ENCODE results near the gene PLAGL2. TPM values are rescaled to one million over a fixed set of nuclear protein-coding genes. Genes with fewer than 3 reads are reported as not detected.
"Not testable (repeated sequence)": the region's sequence is repeated elsewhere in the genome, so short reads cannot be mapped to it uniquely, and the experiment has no call there.

Gene PLAGL2
- polyA plus RNA-seq, 1 donor from 2014 or later: 2.7 TPM

DNA sequence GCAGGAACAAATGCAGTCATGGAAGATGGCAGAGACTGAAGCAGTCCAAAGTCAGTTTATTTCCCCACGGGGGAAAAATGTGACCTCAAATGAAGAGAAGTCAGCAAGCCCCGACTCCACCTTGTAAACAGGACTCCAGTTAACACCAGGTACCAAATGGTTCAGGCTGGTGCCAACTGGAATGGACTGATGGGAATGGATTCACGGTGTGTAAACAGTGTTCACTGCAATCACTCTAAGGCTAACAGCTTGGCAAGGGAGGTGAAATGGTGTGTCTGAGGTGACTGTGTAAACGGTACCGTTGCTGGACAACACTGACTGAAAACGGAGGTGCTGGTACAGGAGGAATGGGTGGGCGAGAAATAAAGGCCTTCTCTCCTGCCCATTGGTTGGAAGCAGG is 12.0 kb downstream of the PLAGL2 start:
- Histone ChIP-seq H3K36me3 (ENCODE audit: insufficient read depth, low read length) (peaks cover 17% of the 10 kb centered on the region), H2AFZ (ENCODE audit: low read depth, low read length) (no peak overlapping the region), H4K20me1 (ENCODE audit: insufficient read depth) (no peaks in the 10 kb centered on the region), H3K9me2 (ENCODE audit: insufficient read depth, low read length) (no peaks in the 10 kb centered on the region), H3K27ac (ENCODE audit: low read length) (no peak overlapping the region), H3K79me2 (replicated peaks; ENCODE audit: insufficient read depth, low read length) (peaks cover 26% of the 10 kb centered on the region), H3K9ac (ENCODE audit: low read length) (no peak overlapping the region), H3K4me2 (ENCODE audit: low read length) (no peak overlapping the region), H3K9me3 (ENCODE audit: low read length) (no peaks in the 10 kb centered on the region), H3K4me3 (ENCODE audit: low read length) (no peak overlapping the region), H3K27me3 (ENCODE audit: insufficient read depth, low read depth, low read length) (no peaks in the 10 kb centered on the region), H3F3A (ENCODE audit: insufficient read depth, low read length, poor library complexity, severe bottlenecking) (no peaks in the 10 kb centered on the region)
- TF ChIP-seq RAD21 (conservative IDR thresholded peaks at IDR 0.05) (no peak), SMC3 (conservative IDR thresholded peaks at IDR 0.05; ENCODE audit: poor library complexity) (no peak)
- TF ChIP-seq, protein P1, sequence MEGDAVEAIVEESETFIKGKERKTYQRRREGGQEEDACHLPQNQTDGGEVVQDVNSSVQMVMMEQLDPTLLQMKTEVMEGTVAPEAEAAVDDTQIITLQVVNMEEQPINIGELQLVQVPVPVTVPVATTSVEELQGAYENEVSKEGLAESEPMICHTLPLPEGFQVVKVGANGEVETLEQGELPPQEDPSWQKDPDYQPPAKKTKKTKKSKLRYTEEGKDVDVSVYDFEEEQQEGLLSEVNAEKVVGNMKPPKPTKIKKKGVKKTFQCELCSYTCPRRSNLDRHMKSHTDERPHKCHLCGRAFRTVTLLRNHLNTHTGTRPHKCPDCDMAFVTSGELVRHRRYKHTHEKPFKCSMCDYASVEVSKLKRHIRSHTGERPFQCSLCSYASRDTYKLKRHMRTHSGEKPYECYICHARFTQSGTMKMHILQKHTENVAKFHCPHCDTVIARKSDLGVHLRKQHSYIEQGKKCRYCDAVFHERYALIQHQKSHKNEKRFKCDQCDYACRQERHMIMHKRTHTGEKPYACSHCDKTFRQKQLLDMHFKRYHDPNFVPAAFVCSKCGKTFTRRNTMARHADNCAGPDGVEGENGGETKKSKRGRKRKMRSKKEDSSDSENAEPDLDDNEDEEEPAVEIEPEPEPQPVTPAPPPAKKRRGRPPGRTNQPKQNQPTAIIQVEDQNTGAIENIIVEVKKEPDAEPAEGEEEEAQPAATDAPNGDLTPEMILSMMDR (IDR thresholded peaks at IDR 0.05; ENCODE audit: poor library complexity, severe bottlenecking): no peak

DNA sequence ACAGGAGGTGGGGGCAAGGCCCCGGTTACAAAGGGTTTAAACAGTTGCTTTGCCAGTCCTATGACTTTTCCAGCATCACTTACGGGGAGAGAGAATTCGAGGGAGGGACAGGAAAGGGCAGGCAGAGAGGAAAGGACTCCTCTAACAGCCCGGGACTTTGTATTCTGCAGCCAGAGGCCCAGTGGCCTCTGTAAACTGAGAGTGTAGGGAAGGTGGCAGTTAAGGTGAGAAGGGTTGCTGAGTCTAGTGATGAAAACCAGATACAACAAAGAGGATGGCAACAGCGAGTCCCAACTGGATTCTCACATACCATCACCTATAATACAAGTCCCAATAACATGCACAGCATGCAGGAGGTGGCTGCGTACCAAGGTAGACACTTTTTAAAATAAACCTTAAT is 13.5 kb downstream of the PLAGL2 start:
- Histone ChIP-seq H3K9me2 (ENCODE audit: insufficient read depth, low read length) (no peaks in the 10 kb centered on the region), H4K20me1 (ENCODE audit: insufficient read depth) (no peaks in the 10 kb centered on the region)

DNA sequence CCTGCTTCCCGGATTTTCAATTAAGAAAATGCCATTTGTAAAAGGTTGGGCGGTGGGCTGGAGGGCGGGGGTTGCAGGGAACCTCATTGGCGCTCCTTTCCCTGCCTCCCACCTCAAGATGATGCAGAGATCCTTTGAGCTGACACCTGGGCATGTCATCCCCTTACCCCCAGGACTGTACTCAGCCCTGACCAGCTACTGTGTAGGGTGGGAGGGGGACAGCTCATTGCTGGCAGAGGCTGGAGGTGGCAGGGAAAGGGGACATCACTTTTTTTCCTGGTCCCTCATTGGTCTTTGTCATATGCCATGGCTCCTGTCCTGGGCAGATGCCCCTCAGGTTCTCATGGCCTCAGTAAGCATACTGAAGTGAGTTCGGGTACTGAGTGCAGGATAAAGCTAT is 14.2 kb downstream of the PLAGL2 start:
- not testable (repeated sequence) for H4K20me1 ChIP-seq (ENCODE audit: insufficient read depth)

More for the DNA sequence above, 13.5 kb downstream of the PLAGL2 start:
- no peak for TF ChIP-seq POLR2AphosphoS5 (IDR thresholded peaks at IDR 0.05)
- no peak for TF ChIP-seq SMC3 (conservative IDR thresholded peaks at IDR 0.05; ENCODE audit: poor library complexity)
- no peak for TF ChIP-seq RAD21 (conservative IDR thresholded peaks at IDR 0.05)
- TF ChIP-seq, protein P1 (IDR thresholded peaks at IDR 0.05; ENCODE audit: poor library complexity, severe bottlenecking): no peak
- TF ChIP-seq, protein P2, sequence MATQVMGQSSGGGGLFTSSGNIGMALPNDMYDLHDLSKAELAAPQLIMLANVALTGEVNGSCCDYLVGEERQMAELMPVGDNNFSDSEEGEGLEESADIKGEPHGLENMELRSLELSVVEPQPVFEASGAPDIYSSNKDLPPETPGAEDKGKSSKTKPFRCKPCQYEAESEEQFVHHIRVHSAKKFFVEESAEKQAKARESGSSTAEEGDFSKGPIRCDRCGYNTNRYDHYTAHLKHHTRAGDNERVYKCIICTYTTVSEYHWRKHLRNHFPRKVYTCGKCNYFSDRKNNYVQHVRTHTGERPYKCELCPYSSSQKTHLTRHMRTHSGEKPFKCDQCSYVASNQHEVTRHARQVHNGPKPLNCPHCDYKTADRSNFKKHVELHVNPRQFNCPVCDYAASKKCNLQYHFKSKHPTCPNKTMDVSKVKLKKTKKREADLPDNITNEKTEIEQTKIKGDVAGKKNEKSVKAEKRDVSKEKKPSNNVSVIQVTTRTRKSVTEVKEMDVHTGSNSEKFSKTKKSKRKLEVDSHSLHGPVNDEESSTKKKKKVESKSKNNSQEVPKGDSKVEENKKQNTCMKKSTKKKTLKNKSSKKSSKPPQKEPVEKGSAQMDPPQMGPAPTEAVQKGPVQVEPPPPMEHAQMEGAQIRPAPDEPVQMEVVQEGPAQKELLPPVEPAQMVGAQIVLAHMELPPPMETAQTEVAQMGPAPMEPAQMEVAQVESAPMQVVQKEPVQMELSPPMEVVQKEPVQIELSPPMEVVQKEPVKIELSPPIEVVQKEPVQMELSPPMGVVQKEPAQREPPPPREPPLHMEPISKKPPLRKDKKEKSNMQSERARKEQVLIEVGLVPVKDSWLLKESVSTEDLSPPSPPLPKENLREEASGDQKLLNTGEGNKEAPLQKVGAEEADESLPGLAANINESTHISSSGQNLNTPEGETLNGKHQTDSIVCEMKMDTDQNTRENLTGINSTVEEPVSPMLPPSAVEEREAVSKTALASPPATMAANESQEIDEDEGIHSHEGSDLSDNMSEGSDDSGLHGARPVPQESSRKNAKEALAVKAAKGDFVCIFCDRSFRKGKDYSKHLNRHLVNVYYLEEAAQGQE (IDR thresholded peaks at IDR 0.05; ENCODE audit: borderline replicate concordance): no peak
- no peak for TF ChIP-seq EP300 (conservative IDR thresholded peaks at IDR 0.05; ENCODE audit: poor library complexity, severe bottlenecking)
- no peak for TF ChIP-seq TAF1 (IDR thresholded peaks at IDR 0.05; ENCODE audit: low read depth)
- TF ChIP-seq EZH2 (IDR thresholded peaks at IDR 0.05; ENCODE audit: borderline replicate concordance, insufficient read depth, low read length, poor library complexity, severe bottlenecking): no peak
- TF ChIP-seq MXI1 (conservative IDR thresholded peaks at IDR 0.05; ENCODE audit: poor library complexity, severe bottlenecking): no peak
- H3K36me3 ChIP-seq (ENCODE audit: insufficient read depth, low read length): peaks cover 9% of the 10 kb centered on the region
- H3K4me2 ChIP-seq (ENCODE audit: low read length): no peak overlapping the region
- H3K9ac ChIP-seq (ENCODE audit: low read length): no peak overlapping the region
- H3K4me3 ChIP-seq (ENCODE audit: low read length): no peak overlapping the region
- peaks cover 15% of the 10 kb centered on the region for H3K79me2 ChIP-seq (replicated peaks; ENCODE audit: insufficient read depth, low read length)
- no peaks in the 10 kb centered on the region for H3K27me3 ChIP-seq (ENCODE audit: insufficient read depth, low read depth, low read length)
- H3K27ac ChIP-seq (ENCODE audit: low read length): no peak overlapping the region
- H3K9me3 ChIP-seq (ENCODE audit: low read length): no peaks in the 10 kb centered on the region
- H3F3A ChIP-seq (ENCODE audit: insufficient read depth, low read length, poor library complexity, severe bottlenecking): no peaks in the 10 kb centered on the region
- H2AFZ ChIP-seq (ENCODE audit: low read depth, low read length): no peak overlapping the region

More for the DNA sequence above, 14.2 kb downstream of the PLAGL2 start:
- not testable (repeated sequence) for H3K9me2 ChIP-seq (ENCODE audit: insufficient read depth, low read length); H3K4me2 ChIP-seq (ENCODE audit: low read length); H3K27me3 ChIP-seq (ENCODE audit: insufficient read depth, low read depth, low read length); H3K27ac ChIP-seq (ENCODE audit: low read length); H3K36me3 ChIP-seq (ENCODE audit: insufficient read depth, low read length); H3K9me3 ChIP-seq (ENCODE audit: low read length); H2AFZ ChIP-seq (ENCODE audit: low read depth, low read length); H3F3A ChIP-seq (ENCODE audit: insufficient read depth, low read length, poor library complexity, severe bottlenecking); H3K4me3 ChIP-seq (ENCODE audit: low read length); H3K79me2 ChIP-seq (replicated peaks; ENCODE audit: insufficient read depth, low read length); H3K9ac ChIP-seq (ENCODE audit: low read length)

All from neural cell (in vitro differentiated cells).